K562 (cell line): ENCODE data around the gene DCAF8L1.

Experiments used
- CBX3 ChIP-seq, 2 experiments: IDR thresholded peaks; 1 replicate in 1 of 2; 2 replicates in 1 of 2; pipeline ENCODE4 v1.6.1; 2012; ENCODE audit warnings: inconsistent platforms in 2 of 2, low read length in 2 of 2, borderline replicate concordance in 1 of 2, control low read depth in 1 of 2
- CTCF ChIP-seq, 3 experiments: IDR thresholded peaks in 2 of 3; conservative IDR thresholded peaks in 1 of 3; 2 replicates each; pipeline ENCODE4 v1.5.1; 2011 to 2012; ENCODE audit warnings: low read length in 3 of 3, mild to moderate bottlenecking in 3 of 3, control low read depth in 2 of 3, improper control_type of control experiment in 1 of 3, inconsistent platforms in 1 of 3, low read depth in 1 of 3, mixed read lengths in 1 of 3, moderate library complexity in 1 of 3; ENCODE audit not compliant: insufficient read depth in 2 of 3
- HMBOX1 ChIP-seq: sonication (generic); IDR thresholded peaks from 2 replicates; pipeline ENCODE4 v1.6.1; 2016
- IFI16 ChIP-seq: fragments of 250-450 bp; sonication (Bioruptor Pico); IDR thresholded peaks from 2 replicates; pipeline ENCODE4 v2.1.2; 2022; ENCODE audit warnings: mild to moderate bottlenecking, inconsistent platforms
- PATZ1 ChIP-seq: fragments of 250-450 bp; sonication (Bioruptor Pico); IDR thresholded peaks from 2 replicates; pipeline ENCODE4 v1.5.0; 2020; ENCODE audit warnings: mild to moderate bottlenecking, borderline replicate concordance
- PHB2 ChIP-seq: fragments of 450-650 bp; IDR thresholded peaks from 2 replicates; pipeline ENCODE4 v1.6.1; 2017; ENCODE audit warnings: low read depth
- POLR2A ChIP-seq: fragments of 450-650 bp; conservative IDR thresholded peaks from 2 replicates; pipeline ENCODE4 v1.6.1; 2016
- POLR2AphosphoS5 ChIP-seq: IDR thresholded peaks from 2 replicates; pipeline ENCODE4 v1.6.1; 2011; ENCODE audit warnings: mild to moderate bottlenecking, low read depth, low read length, moderate library complexity; ENCODE audit not compliant: control insufficient read depth, insufficient read depth
- RAD21 ChIP-seq, 2 experiments: fragments of 250-450 bp in 1 of 2; fragments of 450-650 bp in 1 of 2; sonication (Bioruptor Pico) in 1 of 2; formaldehyde crosslinking in 1 of 2; IDR thresholded peaks in 1 of 2; conservative IDR thresholded peaks in 1 of 2; 2 replicates each; pipeline versions ENCODE4 v1.4.0 to v1.8.0; 2020 to 2022; ENCODE audit warnings: mild to moderate bottlenecking in 2 of 2, moderate library complexity in 1 of 2
- THRAP3 ChIP-seq: fragments of 450-650 bp; IDR thresholded peaks from 2 replicates; pipeline ENCODE4 v1.6.1; 2016; ENCODE audit warnings: mild to moderate bottlenecking, inconsistent platforms, borderline replicate concordance
- ZBTB33 ChIP-seq: sonication (generic); formaldehyde crosslinking; IDR thresholded peaks from 2 replicates; pipeline ENCODE4 v1.8.1; 2023; ENCODE audit warnings: mild to moderate bottlenecking, missing genetic modification reagents
- ZNF583 ChIP-seq: fragments of 250-450 bp; sonication (Bioruptor Pico); IDR thresholded peaks from 2 replicates; pipeline ENCODE4 v1.4.0; 2020
- ZZZ3 ChIP-seq: fragments of 450-650 bp; IDR thresholded peaks from 2 replicates; pipeline ENCODE4 v1.6.1; 2016; ENCODE audit warnings: antibody characterized with exemption, mild to moderate bottlenecking, moderate library complexity

- TF ChIP-seq PHB2 (no peak), POLR2AphosphoS5 (no peak), ZZZ3 (no peak), RAD21 (CRISPR knock-in tag; conservative IDR thresholded peaks at IDR 0.05 in 1 of 2, IDR thresholded peaks at IDR 0.05 in 1 of 2) (no peak), CTCF (IDR thresholded peaks at IDR 0.05 in 2 of 3, conservative IDR thresholded peaks at IDR 0.05 in 1 of 3; ENCODE audit: insufficient read depth in 2 of 3, low read depth in 1 of 3, low read length in 3 of 3) (no peak), CBX3 (IDR thresholded peaks at IDR 0.05; ENCODE audit: borderline replicate concordance in 1 of 2, low read length in 2 of 2) (no peak), ZBTB33 (CRISPR knock-in tag) (no peak), IFI16 (CRISPR knock-in tag) (no peak), THRAP3 (no peak), POLR2A (no peak), ZNF583 (CRISPR knock-in tag) (no peak), PATZ1 (CRISPR knock-in tag) (no peak), HMBOX1 (no peak)
Measured at GRCh38 chrX:28010875-28011274, 29.6 kb upstream of the DCAF8L1 start.
